ENCODE results near the gene NEURL4.
A peak's percentile ranks its signal among the peaks of the same experiment; 100 is the strongest.

The NEURL4 gene

GRCh38 chr17:7317161-7317803 lies 11.9 kb downstream of the NEURL4 start:
- TF ChIP-seq CTCF (conservative IDR thresholded peaks at IDR 0.05) (no peak), ZFX (IDR thresholded peaks at IDR 0.05) (no peak)

GRCh38 chr17:7315570-7316235 lies 13.4 kb downstream of the NEURL4 start:
- peak overlapping the region; percentile 85 for H3K27ac ChIP-seq
- TF ChIP-seq CTCF (conservative IDR thresholded peaks at IDR 0.05): no peak
- TF ChIP-seq ZFX (IDR thresholded peaks at IDR 0.05): no peak

More at GRCh38 chr17:7317161-7317803, 11.9 kb downstream of the NEURL4 start:
- no peak overlapping the region for H3K27ac ChIP-seq

- TF ChIP-seq ZFX (IDR thresholded peaks at IDR 0.05) (peak; percentile 75; the same call in 1 of the 2 replicates), CTCF (conservative IDR thresholded peaks at IDR 0.05) (no peak)
- H3K27ac ChIP-seq: peak within 1 kb of the TSS; percentile 85
These were observed 14.2 kb downstream of the NEURL4 start, which contains the start of gene GPS2 for GRCh38 chr17:7314719-7315569. GPS2 (minus strand) TSS chr17:7315360; CDS start chr17:7315052, 308 bp downstream.

GRCh38 chr17:7313890-7314718 lies 15.0 kb downstream of the NEURL4 start:
- H3K27ac ChIP-seq: peak overlapping the region; percentile 85
- TF ChIP-seq ZFX (IDR thresholded peaks at IDR 0.05) (no peak), CTCF (conservative IDR thresholded peaks at IDR 0.05) (no peak)

GRCh38 chr17:7313088-7313889 lies 15.8 kb downstream of the NEURL4 start:
- no peak; the same call in 1 of the 2 replicates for TF ChIP-seq CTCF (conservative IDR thresholded peaks at IDR 0.05)
- TF ChIP-seq ZFX (IDR thresholded peaks at IDR 0.05): no peak
- no peak overlapping the region for H3K27ac ChIP-seq

GRCh38 chr17:7312432-7313087 lies 16.6 kb downstream of the NEURL4 start:
- TF ChIP-seq CTCF (conservative IDR thresholded peaks at IDR 0.05): no peak
- TF ChIP-seq ZFX (IDR thresholded peaks at IDR 0.05): no peak
- no peak overlapping the region for H3K27ac ChIP-seq
